HepG2 (cell line): ENCODE measurements around the gene TTLL1. TPM values are rescaled to one million over a fixed set of nuclear protein-coding genes. Genes with fewer than 3 reads are reported as not detected.

Experiments
- ATAC-seq: fragments of 200-7000 bp; cut with Tn5 transposase; 3 replicates; pipeline ENCODE4 v1.9.1; 2020; ENCODE audit warnings: mild to moderate bottlenecking, moderate library complexity
- BruUV-seq: library from RNA; stranded (reverse); fragments of 400-500 nt; replicated peaks from 2 replicates; lab custom pipeline; 2021; lab: Mats Ljungman, UMichigan
- CTCF ChIA-PET: fragments of 300-600 bp; formaldehyde crosslinking; extraction: SDS; loops from one replicate; lab custom pipeline; 2021; ENCODE audit warnings: low total read pairs, inconsistent platforms, low intra/inter-chr PET ratio; lab: Yijun Ruan, JAX
- POLR2A ChIA-PET: fragments of 350-600 bp; sonication (Branson Sonifier 250); formaldehyde crosslinking; loops from one replicate; lab custom pipeline; 2020; ENCODE audit warnings: antibody characterized with exemption, inconsistent platforms; lab: Yijun Ruan, JAX
- DNase-seq: peaks from one replicate; pipeline ENCODE4 v3.0.0-alpha.2; 2015; ENCODE audit warnings: low spot score
- FAIRE-seq: peaks from 3 replicates; lab custom pipeline; 2011; peaks lifted over from hg19 to GRCh38; lab: Jason Lieb, UNC
- H2AFZ ChIP-seq: one replicate; pipeline ENCODE4 v1.6.1; 2011; ENCODE audit warnings: low read length, inconsistent platforms
- H3K27ac ChIP-seq: fragments of 300-600 bp; 3 replicates; pipeline ENCODE4 v1.8.0; 2011; ENCODE audit warnings: mixed run types, mild to moderate bottlenecking, mixed read lengths, low read length, inconsistent platforms; ENCODE audit not compliant: insufficient read depth; ENCODE audit errors: extremely low read length
- H3K27me3 ChIP-seq, 2 experiments: fragments of 200-600 bp in 1 of 2; 2 replicates in 1 of 2; 3 replicates in 1 of 2; pipeline versions ENCODE4 v1.6.0 to v1.8.0; 2011; ENCODE audit warnings: low read length in 2 of 2, mild to moderate bottlenecking in 2 of 2, moderate library complexity in 2 of 2, inconsistent platforms in 1 of 2; ENCODE audit not compliant: insufficient read depth in 2 of 2, control insufficient read depth in 1 of 2
- H3K36me3 ChIP-seq, 2 experiments: fragments of 200-600 bp in 1 of 2; replicated peaks in 1 of 2; 2 replicates in 1 of 2; 3 replicates in 1 of 2; pipeline versions ENCODE4 v1.5.1 to v1.8.0; 2011; ENCODE audit warnings: low read length in 2 of 2, inconsistent platforms in 1 of 2; ENCODE audit not compliant: insufficient read depth in 2 of 2, control insufficient read depth in 1 of 2
- H3K4me1 ChIP-seq: 2 replicates; pipeline ENCODE4 v1.5.1; 2012; ENCODE audit warnings: low read length, inconsistent platforms; ENCODE audit not compliant: insufficient read depth
- H3K4me2 ChIP-seq: 2 replicates; pipeline ENCODE4 v1.6.0; 2011; ENCODE audit warnings: low read depth, low read length, inconsistent platforms
- H3K4me3 ChIP-seq, 3 experiments: fragments of 200-600 bp in 1 of 3; sonication (generic), shearing (Covaris generic) in 1 of 3; replicated peaks in 1 of 3; 2 replicates each; pipeline ENCODE4 v1.5.1; 2011 to 2016; ENCODE audit warnings: low read length in 3 of 3, inconsistent platforms in 2 of 3, low read depth in 2 of 3, mild to moderate bottlenecking in 2 of 3, control low read depth in 1 of 3, mixed read lengths in 1 of 3; ENCODE audit not compliant: insufficient read depth in 1 of 3
- H3K79me2 ChIP-seq: one replicate; pipeline ENCODE4 v1.6.1; 2011; ENCODE audit warnings: low read length, inconsistent platforms; ENCODE audit not compliant: insufficient read depth
- H3K9ac ChIP-seq: 2 replicates; pipeline ENCODE4 v1.6.0; 2011; ENCODE audit warnings: mild to moderate bottlenecking, low read depth, low read length, inconsistent platforms; ENCODE audit not compliant: insufficient read depth
- H3K9me3 ChIP-seq: 2 replicates; pipeline ENCODE4 v1.5.1; 2012; ENCODE audit warnings: mild to moderate bottlenecking, low read length
- H4K20me1 ChIP-seq: 2 replicates; pipeline ENCODE4 v1.6.0; 2011; ENCODE audit warnings: inconsistent platforms, mild to moderate bottlenecking, low read length, moderate library complexity; ENCODE audit not compliant: insufficient read depth
- ELF3 ChIP-seq: IDR thresholded peaks from 2 replicates; pipeline ENCODE4 v1.6.1; 2016; ENCODE audit warnings: missing genetic modification reagents, missing compliant biosample characterization
- GPN1 ChIP-seq: sonication (generic); formaldehyde crosslinking; IDR thresholded peaks from 2 replicates; pipeline ENCODE4 v1.5.1; 2020; ENCODE audit warnings: missing genetic modification reagents, borderline replicate concordance
- KLF9 ChIP-seq: IDR thresholded peaks from 2 replicates; pipeline ENCODE4 v1.6.1; 2016; ENCODE audit warnings: low read depth
- MXD4 ChIP-seq: IDR thresholded peaks from 2 replicates; pipeline ENCODE4 v1.6.1; 2016; ENCODE audit warnings: mild to moderate bottlenecking, missing biosample characterization, missing genetic modification reagents
- NR1H2 ChIP-seq: sonication (generic); formaldehyde crosslinking; IDR thresholded peaks from 2 replicates; pipeline ENCODE4 v1.8.1; 2022; ENCODE audit warnings: low read depth, missing genetic modification reagents, borderline replicate concordance
- SAP130 ChIP-seq: IDR thresholded peaks from 2 replicates; pipeline ENCODE4 v1.6.1; 2016; ENCODE audit warnings: low read depth
- SOX5 ChIP-seq: IDR thresholded peaks from 2 replicates; pipeline ENCODE4 v1.6.1; 2016; ENCODE audit warnings: borderline replicate concordance
- TCF7 ChIP-seq: sonication (generic); IDR thresholded peaks from 2 replicates; pipeline ENCODE4 v1.6.1; 2016; ENCODE audit warnings: antibody characterized with exemption, low read depth
- TRIM24 ChIP-seq: sonication (generic); formaldehyde crosslinking; IDR thresholded peaks from 2 replicates; pipeline ENCODE4 v1.8.0; 2022; ENCODE audit warnings: mild to moderate bottlenecking, missing genetic modification reagents
- ZNF225 ChIP-seq: sonication (generic); formaldehyde crosslinking; IDR thresholded peaks from 2 replicates; pipeline ENCODE4 v1.4.0; 2020; ENCODE audit warnings: mild to moderate bottlenecking, missing genetic modification reagents
- ZNF432 ChIP-seq: sonication (generic); formaldehyde crosslinking; IDR thresholded peaks from 2 replicates; pipeline ENCODE4 v1.5.0; 2020; ENCODE audit warnings: missing genetic modification reagents, mild to moderate bottlenecking, borderline replicate concordance
- ZNF577 ChIP-seq: sonication (generic); formaldehyde crosslinking; IDR thresholded peaks from 2 replicates; pipeline ENCODE4 v1.4.0; 2020; ENCODE audit warnings: mild to moderate bottlenecking, low read depth, missing genetic modification reagents, borderline replicate concordance
- ZNF850 ChIP-seq: sonication (generic); formaldehyde crosslinking; conservative IDR thresholded peaks from 2 replicates; pipeline ENCODE4 v1.9.0; 2021; ENCODE audit warnings: mild to moderate bottlenecking, missing genetic modification reagents
- WGBS: methylation state at CpG from one replicate; pipeline ENCODE4 v1.1.6; 2017; ENCODE audit warnings: low lambda C conversion rate; 5-methylcytosine and 5-hydroxymethylcytosine counted together
- in situ Hi-C: cut with HindIII; loops from 2 replicates; pipeline ENCODE4 v1.10.0; 2017; ENCODE audit warnings: low pct_unique_long_range_greater_than_20kb; ENCODE audit not compliant: extremely low pct_ligation_motif_present
- intact Hi-C: fragments of 100-400 bp; cut with micrococcal nuclease; formaldehyde crosslinking; loops from one replicate; pipeline ENCODE4 v1.10.0; 2022; ENCODE audit not compliant: unreplicated experiment
- polyA plus RNA-seq, 8 experiments: library from polyadenylated mRNA; depleted of rRNA in 3 of 8; stranded (reverse) in 7 of 8; unstranded in 1 of 8; fragments of >200 nt; fragmentation: Illumina TruSeq in 4 of 8; extraction: Trizol in 4 of 8; gene quantifications; 2 replicates each; pipeline versions ENCODE4 v1.2.1 to v1.2.3, GENCODE V29; 2011 to 2016; ENCODE audit warnings: low read depth in 4 of 8, missing spikeins in 1 of 8, mixed read lengths in 1 of 8; ENCODE audit not compliant: insufficient read depth in 1 of 8
- total RNA-seq, 5 experiments: library from RNA; depleted of rRNA; stranded (reverse); fragments of >200 nt; fragmentation: Illumina TruSeq; extraction: Trizol; gene quantifications; 2 replicates each; pipeline ENCODE4 v1.2.3, GENCODE V29; 2016; ENCODE audit warnings: low read depth in 1 of 5
- TF ChIP-seq, protein P1 (sequence below): sonication (generic); formaldehyde crosslinking; IDR thresholded peaks from 2 replicates; pipeline ENCODE4 v1.8.0; 2022; ENCODE audit warnings: mild to moderate bottlenecking, missing genetic modification reagents, borderline replicate concordance

TTLL1 gene
- total and polyA plus RNA-seq, 2 of the 13 experiments (the other 11 are each of a cell fraction or from before 2014, with no cell fraction given): 1.6 to 5.3 TPM

DNA sequence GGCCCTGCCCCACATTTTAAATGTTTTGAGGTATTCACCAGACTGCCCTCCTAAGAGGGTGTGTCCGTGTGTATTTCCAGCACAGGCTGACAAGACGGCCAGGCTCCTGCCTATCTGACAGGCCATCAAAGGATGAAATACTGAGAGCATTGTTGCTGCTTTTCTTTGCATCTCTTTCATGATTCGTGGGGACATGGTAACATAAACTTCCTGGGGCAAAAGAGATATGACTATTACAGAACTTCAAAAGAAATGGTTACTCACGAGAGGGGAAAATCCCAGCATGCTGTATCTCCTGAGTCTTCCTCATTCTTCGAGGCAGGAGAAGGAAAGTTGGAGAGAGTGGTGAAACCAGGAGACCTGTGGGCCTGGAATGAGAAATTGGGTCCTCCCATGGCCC lies 11.0 kb upstream of the TTLL1 start (continued):
- TF ChIP-seq KLF9 (CRISPR knock-in tag): no peak
- TF ChIP-seq ZNF225 (CRISPR knock-in tag): no peak
- no peak for TF ChIP-seq ZNF577 (CRISPR knock-in tag)
- no peak for TF ChIP-seq TRIM24 (CRISPR knock-in tag)
- TF ChIP-seq ZNF850 (CRISPR knock-in tag): no peak
- no peak for TF ChIP-seq NR1H2 (CRISPR knock-in tag)
- peak; percentile 50 for TF ChIP-seq SAP130 (CRISPR knock-in tag)
- peak; percentile 36; the same call in 1 of the 2 replicates for TF ChIP-seq TCF7
- TF ChIP-seq ELF3: 0 out of 2 replicates have a peak, but pooled peaks have one; percentile 40
- TF ChIP-seq ZNF432 (CRISPR knock-in tag): no peak
- no peak for TF ChIP-seq GPN1 (CRISPR knock-in tag)

DNA sequence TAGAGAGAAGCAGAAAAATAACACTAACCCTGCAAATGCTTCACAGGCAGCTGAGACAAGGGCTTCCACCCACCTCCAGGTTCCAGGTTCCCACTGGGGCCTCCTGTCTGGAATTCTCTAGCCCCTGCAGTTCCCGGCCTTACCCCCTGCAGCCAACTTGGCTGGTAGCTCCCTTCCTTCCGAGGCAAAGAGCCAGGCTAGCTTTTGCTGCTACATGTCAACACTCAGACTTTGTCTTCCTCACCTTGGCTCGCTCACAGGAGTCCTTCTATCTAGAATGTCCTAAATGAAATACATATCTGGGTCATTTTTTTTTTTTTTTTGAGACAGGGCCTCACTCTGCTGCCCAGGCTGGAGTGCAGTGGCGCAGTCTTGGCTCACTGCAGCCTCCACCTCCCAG lies 9.9 kb upstream of the TTLL1 start:
- Histone ChIP-seq H3K4me2 (no peak overlapping the region), H3K9me3 (peaks cover 11% of the 10 kb centered on the region), H3K27ac (no peak overlapping the region), H3K79me2 (no peaks in the 10 kb centered on the region), H3K4me3 (no peak overlapping the region), H3K4me1 (peaks cover 54% of the 10 kb centered on the region), H4K20me1 (no peaks in the 10 kb centered on the region), H2AFZ (no peak overlapping the region), H3K36me3 (no peaks in the 10 kb centered on the region), H3K27me3 (no peaks in the 10 kb centered on the region)
- BruUV-seq: no TSS peak
- intact Hi-C loops: no loop called here
- POLR2A ChIA-PET: interaction anchor here (0.8 kb wide), 1 partner anchor 9 kb away, joined by 4 read pairs; no protein-coding TSS in a partner anchor
- DNase-seq (no peak), FAIRE-seq (no peak), ATAC-seq (no peak)
- in situ Hi-C loops: no loop called here
- WGBS: 93% methylated on average over 4 of the region's 4 CpGs
- CTCF ChIA-PET: no interaction called here
- TF ChIP-seq SOX5 (CRISPR knock-in tag) (no peak), MXD4 (CRISPR knock-in tag) (no peak)
- TF ChIP-seq, protein P1, sequence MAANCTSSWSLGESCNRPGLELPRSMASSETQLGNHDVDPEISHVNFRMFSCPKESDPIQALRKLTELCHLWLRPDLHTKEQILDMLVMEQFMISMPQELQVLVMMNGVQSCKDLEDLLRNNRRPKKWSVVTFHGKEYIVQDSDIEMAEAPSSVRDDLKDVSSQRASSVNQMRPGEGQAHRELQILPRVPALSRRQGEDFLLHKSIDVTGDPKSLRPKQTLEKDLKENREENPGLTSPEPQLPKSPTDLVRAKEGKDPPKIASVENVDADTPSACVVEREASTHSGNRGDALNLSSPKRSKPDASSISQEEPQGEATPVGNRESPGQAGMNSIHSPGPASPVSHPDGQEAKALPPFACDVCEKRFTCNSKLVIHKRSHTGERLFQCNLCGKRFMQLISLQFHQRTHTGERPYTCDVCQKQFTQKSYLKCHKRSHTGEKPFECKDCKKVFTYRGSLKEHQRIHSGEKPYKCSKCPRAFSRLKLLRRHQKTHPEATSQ (CRISPR knock-in tag): no peak
- TF ChIP-seq, all 625 proteins: peak for 0
- H3K9ac ChIP-seq: no peak overlapping the region
